NCI-H345 (cell line): Measurements from ENCODE around the gene OR5AU1.
"Not testable (repeated sequence)": the region's sequence is repeated elsewhere in the genome, so short reads cannot be mapped to it uniquely, and the experiment has no call there.

ENCODE experiments used
- DNase-seq: peaks from one replicate; lab custom pipeline; 2025; lab: John Stamatoyannopoulos, UW

OR5AU1 gene

DNA sequence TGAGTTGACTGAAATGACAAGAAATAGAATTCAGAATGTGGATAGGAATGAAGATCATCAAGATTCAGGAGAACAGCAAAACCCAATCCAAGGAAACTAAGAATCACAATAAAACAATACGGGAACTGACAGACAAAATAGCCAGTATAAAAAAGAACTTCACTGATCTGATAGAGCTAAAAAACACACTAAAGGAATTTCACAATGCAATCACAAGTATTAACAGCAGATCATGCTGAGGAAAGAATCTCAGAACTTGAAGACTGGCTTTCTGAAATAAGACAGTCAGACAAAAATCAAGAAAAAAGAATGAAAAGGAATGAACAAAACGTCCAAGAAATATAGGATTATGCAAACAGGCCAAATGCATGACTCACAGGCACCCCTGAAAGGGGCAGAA, 15.3 kb upstream of the OR5AU1 start:
- DNase-seq = no peak

- no peak for DNase-seq
Observed at GRCh38 chr14:21169573-21169972, 13.7 kb upstream of the OR5AU1 start.

DNA sequence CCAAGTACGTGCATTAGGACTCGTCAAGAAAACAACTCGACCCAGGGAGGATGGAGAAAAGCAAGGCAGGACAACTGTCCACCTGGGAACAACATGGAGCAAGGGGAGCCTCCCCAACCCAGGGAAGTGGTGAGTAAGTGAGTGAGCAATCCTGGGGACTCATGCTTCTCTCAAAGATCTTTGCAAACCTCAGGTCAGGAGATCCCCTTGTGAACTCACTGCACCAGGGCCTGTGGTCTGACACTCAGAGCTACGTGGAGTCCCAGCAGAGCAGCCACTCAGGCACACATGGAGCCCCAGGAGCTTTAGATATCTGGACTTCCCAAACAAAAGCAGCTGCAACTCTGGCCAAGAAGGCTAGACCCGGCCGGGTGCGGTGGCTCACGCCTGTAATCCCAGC, 12.2 kb upstream of the OR5AU1 start:
- DNase-seq = no peak

DNA sequence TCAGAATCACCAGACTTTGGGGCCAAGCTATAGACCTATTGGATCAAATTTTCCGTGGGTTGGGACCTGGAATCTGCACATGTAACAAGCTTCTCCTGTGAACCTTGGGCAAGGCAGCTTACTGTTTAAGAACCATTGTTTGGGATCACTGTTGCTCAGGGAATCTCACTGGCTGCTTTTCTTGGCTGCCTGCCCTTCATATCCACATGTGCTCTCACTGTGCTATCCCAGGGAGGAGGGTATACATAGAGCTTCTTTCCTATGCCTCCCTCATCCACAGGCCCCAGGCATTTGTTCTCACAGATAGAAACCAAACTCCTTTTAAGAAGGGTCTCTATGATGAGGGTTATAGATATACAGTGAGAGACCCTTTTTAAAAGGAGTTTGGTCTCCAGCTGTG, 9.8 kb upstream of the OR5AU1 start:
- not testable (repeated sequence) for DNase-seq

DNA sequence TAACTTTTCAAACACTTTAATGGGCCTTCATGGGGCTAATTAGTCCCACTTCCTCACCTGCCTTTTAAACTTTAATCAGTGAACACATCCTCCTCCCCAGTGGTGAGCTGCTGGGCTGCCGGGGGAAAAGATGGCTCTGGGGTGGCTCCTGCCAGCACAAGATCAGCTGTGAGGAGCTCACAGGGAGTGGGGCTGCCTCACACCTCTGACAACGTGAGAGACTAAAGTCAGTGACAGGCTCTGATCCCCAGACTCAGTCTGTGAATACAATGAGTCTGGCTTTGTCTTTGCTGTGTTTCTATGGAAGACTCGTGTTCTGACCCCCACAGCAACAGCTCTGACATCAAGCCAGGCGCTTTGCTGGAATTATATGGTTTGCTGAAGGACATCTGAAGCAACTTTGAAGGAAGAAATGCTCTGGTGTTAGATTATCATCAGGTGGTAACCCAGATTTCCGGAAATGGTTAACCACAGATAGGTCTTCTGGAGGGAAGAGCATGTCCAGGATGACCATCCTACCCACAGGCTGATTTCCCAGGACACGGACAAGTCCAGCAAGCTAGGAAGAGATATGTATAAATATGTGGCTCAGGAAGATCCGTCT, 9.2 kb upstream of the OR5AU1 start:
- DNase-seq = not testable (repeated sequence)

- DNase-seq = no peak
Observed at GRCh38 chr14:21163871-21164291, 8.0 kb upstream of the OR5AU1 start.

DNA sequence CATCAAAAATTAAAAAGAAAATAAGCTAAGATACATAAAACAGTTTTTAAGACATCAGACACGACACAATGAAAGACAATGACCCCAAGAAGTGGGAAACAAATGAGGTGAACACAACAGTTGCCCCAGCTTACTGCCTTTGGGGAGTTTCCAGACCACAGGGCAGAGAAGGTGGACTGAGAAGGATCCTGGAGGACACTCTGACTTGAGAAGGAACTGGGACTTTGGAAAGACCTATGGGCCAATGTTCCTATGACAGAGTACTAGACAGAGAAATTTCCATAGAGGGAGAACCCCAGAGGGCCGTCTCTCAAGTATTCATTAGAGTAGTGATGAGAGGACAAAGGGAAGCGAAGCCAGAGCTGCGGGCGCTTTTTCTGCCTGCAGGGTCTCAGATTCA, 6.2 kb upstream of the OR5AU1 start:
- DNase-seq = no peak

- no peak for DNase-seq
Observed at GRCh38 chr14:21160061-21160610, 4.3 kb upstream of the OR5AU1 start.

GRCh38 chr14:21158175-21158574, 2.3 kb upstream of the OR5AU1 start:
- DNase-seq = not testable (repeated sequence)

DNA sequence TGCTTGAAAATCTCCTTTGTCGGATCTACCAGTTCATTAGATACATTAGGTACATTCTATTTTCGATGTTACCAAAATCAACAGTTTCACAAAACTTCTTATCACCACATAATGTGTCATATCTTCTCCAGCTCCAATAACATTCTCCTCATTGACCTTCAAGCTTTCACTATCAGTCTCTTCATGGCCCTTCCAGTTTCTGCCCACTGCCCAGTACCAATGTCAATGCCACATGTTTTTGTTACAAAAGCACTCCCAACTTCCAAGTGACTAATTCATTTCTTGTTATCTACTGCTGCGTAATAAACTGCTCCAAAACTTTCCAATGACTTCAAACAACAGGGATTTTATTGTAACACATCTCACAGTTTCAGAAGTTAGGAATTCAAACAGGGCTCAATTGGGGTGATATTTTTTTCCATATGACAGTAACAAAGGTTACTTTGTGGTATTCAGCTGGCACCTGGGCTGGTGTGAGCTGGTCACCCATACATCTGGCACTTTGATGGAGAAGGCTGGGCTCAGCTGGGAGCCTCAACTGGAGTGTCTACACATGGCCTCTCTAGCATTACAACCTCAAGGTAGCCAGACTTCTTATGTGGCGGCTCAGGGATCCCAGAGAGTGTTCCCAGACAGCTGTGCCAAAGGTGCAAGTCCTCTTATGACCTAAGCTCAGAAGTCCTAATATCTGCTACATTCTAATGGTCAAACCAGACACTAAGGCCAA, 6.1 kb downstream of the OR5AU1 start:
- DNase-seq = no peak

DNA sequence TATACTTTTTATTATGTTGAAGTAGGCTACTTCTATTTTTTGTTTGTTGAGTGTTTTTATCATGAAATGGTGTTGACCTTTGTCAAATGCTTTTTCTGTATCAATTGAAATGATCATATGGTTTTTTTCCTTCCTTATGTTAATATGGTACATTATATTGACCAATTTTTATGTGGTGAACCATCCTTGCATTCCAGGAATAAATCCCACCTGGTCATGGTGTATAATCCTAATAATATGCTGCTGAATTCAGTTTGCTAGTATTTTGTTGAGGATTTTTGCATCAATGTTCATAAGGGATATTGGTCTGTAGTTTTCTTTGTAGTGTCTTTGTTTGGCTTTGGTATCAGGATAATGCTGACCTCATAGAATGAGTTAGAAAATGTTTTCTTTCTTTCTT, 10.4 kb downstream of the OR5AU1 start:
- DNase-seq = no peak

GRCh38 chr14:21142357-21142756, 13.5 kb downstream of the OR5AU1 start:
- no peak for DNase-seq

DNA sequence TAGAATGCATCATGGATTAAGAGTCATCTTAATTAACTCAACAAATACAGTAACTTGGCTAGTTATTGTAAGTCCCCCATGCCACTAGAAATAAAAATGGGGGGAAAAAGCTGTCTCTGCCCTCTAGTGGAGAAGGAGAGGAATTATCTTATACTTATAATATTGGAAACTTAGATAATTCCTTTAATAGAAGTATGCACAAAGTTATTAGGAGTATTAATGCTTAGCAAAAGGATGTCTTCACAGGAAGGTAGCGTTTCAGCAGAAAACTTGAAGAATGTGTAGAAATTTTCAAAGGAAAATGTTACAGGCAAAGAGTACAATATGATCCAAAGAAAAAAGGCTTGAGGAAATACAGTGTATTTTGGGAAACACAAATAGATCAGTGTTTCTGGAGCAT, 19.8 kb downstream of the OR5AU1 start:
- no peak for DNase-seq

- DNase-seq = no peak
Observed at GRCh38 chr14:21133901-21134300, 22.0 kb downstream of the OR5AU1 start.

DNA sequence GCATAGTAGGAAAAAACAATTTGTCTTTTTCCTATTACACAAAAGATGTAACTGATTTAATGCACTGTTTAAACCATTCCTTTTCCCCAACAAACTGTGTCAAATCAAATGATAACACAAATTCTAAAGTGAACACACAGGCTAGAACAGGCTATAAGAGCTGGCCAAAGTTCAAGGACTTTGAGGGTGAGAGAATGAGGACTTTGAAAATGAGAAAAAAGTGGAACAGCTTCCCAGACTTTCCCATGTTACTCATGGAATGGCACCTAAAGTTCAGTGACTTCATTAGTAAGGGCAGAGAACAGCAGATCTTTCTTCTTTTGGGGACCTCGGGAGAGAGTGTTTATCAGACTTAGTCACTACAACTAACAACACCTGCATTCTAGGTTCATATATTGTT, 32.4 kb downstream of the OR5AU1 start:
- no peak for DNase-seq

- no peak for DNase-seq
Observed at GRCh38 chr14:21121122-21121521, 34.7 kb downstream of the OR5AU1 start.

GRCh38 chr14:21120686-21121085, 35.2 kb downstream of the OR5AU1 start:
- DNase-seq = no peak

- no peak for DNase-seq
Observed at GRCh38 chr14:21118933-21119332, 36.9 kb downstream of the OR5AU1 start.

DNA sequence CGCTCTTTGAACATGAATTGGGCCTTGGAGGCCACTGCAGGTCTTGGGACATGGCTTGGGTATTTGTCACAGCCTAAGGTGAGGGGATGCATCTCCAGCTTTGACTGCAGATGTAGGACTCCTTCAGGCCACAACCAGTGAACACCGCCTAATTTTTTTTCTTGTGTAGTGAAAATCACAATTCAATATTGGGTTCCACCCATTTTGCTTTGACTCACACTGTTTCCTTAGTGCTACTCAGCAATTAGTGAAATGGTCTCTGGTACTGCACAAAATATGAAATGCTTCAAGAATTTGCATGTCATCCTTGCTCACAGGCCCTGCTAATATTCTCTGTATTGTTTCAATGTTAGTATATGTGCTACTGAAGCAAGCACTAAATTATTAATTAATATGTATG, 42.5 kb downstream of the OR5AU1 start:
- DNase-seq = no peak

DNA sequence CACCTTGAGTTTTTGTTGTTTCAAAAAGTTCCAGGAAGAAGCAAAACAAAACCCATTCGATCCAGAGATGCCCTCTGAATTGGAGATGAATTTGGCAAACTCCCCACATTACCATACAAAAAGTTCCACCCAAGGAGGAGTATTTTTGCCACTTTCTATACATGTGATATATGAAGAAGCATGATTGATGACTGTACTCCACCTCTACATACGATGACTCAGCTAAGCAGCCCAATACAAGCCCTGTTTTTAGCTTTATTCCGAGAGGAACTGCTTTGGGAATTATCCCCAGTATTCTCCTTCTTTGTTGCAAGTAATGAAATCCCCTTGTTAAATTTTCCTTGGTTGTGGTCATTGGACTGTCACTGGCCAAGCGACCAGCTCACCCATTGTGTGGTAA, 43.6 kb downstream of the OR5AU1 start:
- no peak for DNase-seq

- no peak for DNase-seq
Observed at GRCh38 chr14:21109377-21110138, 46.3 kb downstream of the OR5AU1 start.

DNA sequence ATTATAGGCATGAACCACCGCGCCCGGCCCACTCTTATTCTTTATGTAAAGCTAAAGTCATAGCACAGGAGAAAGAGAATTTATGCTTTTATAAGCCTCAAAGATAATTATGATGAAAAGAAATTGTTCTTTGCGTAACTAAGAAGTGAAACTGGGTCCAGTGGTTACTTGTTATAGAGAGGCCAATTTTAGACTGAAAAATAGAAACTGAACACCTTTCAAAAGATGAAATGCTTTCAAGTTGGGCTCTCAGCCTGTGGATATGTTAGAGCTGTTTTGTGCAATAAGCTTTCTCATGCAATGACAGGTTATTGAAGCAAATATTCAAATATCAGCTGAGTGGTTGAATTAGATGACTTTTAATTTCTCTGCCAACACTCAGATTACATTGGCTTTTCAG, 47.1 kb downstream of the OR5AU1 start:
- DNase-seq = no peak

DNA sequence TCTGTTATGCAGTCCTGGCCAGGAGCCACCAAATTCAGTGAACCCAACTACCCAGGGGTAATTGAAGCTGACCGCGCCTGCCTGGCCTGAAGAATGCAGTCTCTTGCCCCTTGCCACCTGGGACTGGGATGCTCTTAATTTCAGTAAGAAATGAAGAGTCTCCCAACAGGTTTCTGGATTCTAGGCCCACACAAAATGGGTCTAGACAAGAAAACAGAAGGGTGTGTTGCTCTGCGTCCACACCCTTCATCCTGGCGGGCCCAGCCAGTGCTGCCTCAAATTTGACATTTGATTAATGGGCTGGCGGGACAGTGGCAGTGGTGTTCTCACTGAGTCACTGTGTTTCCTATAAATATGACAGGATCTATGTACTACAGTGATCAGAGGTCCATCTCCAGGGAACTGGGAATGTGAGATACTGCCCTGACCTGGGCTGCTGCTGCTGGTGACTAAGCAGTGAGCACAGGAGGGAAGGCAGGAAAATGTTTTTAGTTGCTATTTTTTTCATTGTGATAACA, 48.5 kb downstream of the OR5AU1 start:
- no peak for DNase-seq
